ENCODE results near the gene E2F4.

GRCh38 chr16:67227567-67227921, 35.6 kb downstream of the E2F4 start:
- TF ChIP-seq, protein P1, sequence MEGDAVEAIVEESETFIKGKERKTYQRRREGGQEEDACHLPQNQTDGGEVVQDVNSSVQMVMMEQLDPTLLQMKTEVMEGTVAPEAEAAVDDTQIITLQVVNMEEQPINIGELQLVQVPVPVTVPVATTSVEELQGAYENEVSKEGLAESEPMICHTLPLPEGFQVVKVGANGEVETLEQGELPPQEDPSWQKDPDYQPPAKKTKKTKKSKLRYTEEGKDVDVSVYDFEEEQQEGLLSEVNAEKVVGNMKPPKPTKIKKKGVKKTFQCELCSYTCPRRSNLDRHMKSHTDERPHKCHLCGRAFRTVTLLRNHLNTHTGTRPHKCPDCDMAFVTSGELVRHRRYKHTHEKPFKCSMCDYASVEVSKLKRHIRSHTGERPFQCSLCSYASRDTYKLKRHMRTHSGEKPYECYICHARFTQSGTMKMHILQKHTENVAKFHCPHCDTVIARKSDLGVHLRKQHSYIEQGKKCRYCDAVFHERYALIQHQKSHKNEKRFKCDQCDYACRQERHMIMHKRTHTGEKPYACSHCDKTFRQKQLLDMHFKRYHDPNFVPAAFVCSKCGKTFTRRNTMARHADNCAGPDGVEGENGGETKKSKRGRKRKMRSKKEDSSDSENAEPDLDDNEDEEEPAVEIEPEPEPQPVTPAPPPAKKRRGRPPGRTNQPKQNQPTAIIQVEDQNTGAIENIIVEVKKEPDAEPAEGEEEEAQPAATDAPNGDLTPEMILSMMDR (IDR thresholded peaks at IDR 0.05), result no peak
- no peak for TF ChIP-seq EZH2 (IDR thresholded peaks at IDR 0.05; ENCODE audit: borderline replicate concordance, insufficient read depth, low read depth, low read length, poor library complexity, severe bottlenecking)
